GF-D8 (cell line): ENCODE data around the gene HNRNPA0.

ENCODE experiments used
- DNase-seq: peaks from one replicate; lab custom pipeline; 2025; lab: John Stamatoyannopoulos, UW

Gene HNRNPA0

GRCh38 chr5:137727623-137728022 is 26.5 kb downstream of the HNRNPA0 start:
- no peak for DNase-seq

DNA sequence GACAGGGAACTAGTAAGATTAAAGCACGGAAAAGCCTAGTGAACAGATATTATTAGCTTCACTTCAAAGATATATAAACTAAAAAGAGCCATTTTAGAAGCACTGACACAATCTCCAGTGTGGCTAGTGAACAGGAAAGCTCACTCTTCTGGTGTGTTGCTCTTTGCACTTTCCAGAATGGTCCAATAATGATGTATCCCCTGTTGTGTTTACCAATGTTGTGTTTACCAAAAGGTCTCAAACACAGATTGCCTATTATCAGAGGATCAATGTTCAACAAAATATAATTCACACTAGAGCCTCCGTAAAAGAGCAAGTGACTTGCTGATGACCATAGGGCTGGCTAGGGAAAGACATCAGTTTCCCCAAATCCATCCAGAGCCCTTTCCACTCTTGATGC is 29.9 kb downstream of the HNRNPA0 start:
- no peak for DNase-seq

GRCh38 chr5:137718611-137719010 is 35.6 kb downstream of the HNRNPA0 start:
- no peak for DNase-seq

DNA sequence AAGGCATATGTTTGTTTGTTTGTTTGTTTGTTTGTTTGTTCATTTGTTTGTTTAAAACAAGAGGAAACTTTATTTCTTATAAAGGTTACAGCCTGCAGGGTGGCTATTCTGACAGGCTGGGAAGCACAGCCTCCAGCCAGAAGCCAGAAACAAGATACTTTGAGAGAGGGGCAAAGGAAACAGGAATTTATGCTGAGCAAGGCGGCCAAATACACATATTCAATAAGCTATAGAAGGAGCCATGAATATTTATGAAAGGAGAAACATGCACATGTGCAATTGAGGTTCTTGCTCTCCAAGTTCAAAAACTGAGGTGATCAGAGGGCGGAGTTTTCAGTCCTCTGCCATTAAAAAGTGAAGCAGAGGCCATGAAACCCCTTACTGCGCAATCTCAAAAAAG is 37.8 kb downstream of the HNRNPA0 start:
- no peak for DNase-seq

GRCh38 chr5:137715456-137715855 is 38.7 kb downstream of the HNRNPA0 start:
- DNase-seq: no peak

- no peak for DNase-seq
Observed at GRCh38 chr5:137714946-137715345, 39.2 kb downstream of the HNRNPA0 start.

DNA sequence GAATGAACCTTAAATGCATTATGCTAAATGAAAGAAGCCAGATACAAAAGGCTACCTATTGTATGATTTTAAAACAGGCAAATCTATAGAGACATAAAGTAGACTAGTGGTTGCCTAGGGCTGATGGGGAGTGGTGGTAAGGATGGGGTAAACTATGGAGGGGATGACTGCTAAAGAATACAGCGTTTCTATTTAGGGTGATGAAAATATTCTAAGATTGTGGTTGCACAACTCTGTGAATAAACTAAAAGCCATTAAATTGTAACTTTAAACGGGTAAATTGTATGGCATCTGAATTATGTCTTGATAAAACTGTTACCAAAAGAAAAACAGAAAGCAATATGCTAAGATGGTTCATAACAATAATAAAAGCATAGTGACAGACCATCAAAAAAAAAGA is 39.7 kb downstream of the HNRNPA0 start:
- DNase-seq: no peak

- DNase-seq: no peak
Observed at GRCh38 chr5:137712139-137712667, 42.0 kb downstream of the HNRNPA0 start.

DNA sequence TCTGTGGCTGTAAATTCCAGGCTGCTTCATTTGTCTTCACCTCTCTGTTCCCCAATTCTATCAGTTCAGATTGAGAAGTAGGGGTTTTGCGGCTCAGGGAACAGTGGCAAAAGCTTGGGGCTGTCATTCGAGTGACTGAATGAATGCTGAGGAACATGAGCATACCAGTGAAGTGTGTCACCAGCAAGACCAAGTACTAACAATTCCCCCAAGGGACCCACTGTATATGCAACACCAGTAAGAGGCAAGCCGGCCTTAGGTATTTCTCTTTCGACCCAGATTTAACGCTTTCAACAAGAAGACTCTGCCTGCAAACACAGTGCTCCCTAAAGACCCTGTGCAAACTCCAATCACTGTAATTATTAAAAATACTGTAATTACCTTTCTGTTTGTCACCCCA is 44.1 kb downstream of the HNRNPA0 start:
- no peak for DNase-seq

- no peak for DNase-seq
Observed at GRCh38 chr5:137708796-137709559, 45.2 kb downstream of the HNRNPA0 start.

- DNase-seq: no peak
Observed at GRCh38 chr5:137708062-137708461, 46.1 kb downstream of the HNRNPA0 start.

DNA sequence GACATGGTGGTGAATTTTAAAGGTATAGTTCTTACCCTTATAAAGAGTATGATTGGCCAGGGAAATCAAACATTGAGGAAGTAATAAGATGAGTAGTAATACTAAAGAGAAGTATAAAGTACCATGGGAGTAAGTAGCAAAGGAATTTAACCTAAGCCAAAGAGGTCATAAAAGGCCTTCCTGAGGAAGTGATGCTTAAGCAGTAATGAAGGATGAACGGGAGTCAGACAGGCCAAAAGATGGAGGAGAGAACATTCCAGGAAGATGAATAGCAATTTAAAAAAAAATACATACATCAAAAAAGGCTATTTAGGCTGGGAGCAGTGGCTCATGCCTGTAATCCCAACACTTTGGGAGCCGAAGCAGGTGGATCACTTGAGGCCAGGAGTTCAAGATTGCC is 47.3 kb downstream of the HNRNPA0 start:
- no peak for DNase-seq

DNA sequence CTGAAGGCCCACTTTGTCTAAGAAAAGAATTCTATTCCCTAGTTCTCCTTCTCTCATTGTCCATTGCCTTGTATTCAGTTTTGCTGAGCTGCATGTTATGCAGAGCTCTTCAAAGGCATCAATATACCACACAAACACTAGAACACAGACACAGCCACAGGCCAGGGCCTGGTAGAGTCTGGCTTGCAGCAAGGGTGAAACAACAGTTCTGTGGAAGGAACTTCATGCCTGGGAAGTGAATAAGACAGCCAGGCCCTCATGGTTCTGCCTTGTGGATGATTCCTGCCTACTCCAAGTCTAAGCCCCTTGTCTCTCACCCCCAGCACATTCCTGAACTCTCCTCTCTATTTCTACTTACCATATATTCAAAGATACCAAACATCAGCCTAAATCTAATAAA is 49.1 kb downstream of the HNRNPA0 start:
- DNase-seq: no peak

DNA sequence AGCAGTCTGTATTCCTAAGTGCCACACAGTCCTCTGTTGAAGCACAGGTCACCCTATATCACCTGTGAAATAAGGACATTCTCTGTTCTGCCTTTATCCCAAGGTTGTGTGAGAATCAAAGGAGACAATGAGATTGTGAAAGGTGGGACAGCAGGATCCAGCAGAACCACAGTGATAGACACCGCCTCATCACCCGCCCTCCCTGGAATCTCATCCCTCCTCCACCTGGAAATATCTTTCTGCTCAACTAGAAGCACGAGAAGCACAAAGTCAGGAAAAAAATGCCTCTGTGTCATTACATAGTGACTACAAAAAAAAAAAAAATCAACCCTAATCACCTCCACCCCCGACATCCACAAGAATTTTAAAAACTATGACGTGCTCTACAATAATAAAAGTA is 50.6 kb downstream of the HNRNPA0 start:
- no peak for DNase-seq

- DNase-seq: no peak
Observed at GRCh38 chr5:137700282-137700680, 53.9 kb downstream of the HNRNPA0 start.

- no peak for DNase-seq
Observed at GRCh38 chr5:137699336-137700281, 54.6 kb downstream of the HNRNPA0 start.

DNA sequence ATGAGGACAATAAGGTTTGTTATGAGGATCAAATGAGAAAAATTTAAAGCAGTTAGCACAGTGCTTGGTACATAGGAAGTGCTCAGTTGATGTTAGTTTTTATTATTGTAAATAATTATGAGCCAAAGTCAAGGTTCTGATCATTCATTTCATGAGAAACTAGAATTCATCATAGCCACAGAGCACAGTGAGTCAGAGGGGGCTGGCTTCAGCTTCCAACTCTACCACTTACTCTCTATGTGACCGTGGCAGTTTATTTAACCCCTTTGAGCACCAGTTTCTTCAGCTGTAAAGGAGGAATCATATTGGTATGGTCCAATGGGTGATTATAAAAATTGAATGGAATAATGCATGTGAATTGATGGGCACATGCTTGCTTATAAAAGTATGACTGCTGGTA is 57.7 kb downstream of the HNRNPA0 start:
- no peak for DNase-seq

DNA sequence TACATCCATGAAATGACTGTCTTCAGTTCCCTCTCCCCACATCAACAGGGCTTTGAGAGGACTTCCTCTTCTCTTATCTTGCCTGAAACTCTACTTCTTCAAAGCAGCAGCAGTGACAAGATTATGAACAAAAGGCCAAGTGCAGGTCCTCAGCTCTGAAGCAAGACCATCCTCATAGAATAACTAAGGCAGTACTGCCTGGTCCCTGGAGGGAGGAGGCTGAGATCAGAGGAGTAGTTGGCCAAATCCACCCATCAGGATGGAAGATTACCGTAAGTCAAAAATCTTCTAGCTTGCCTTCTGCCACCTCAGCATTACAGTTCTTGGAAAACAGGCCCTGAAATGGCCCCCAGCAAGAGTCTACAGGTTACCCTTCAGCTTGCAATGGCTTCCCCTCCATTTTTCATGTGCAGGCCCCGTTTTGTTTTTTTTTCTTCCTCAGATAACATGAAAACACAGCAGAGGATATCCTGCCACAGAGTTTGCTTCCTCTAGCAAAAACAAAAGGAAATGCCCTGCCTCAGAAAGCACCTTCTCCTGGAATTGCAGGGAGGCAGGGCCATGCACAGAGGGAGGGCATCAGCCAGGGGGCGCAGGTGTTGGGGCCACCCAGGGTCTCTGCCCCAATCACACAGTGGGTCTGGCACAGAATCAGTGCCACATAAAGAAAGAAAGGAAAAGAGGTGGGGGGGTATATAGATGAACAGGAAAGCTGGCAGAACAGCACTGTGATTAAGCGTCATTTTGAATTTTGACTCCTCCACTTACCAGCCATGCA is 58.3 kb downstream of the HNRNPA0 start:
- peak; percentile 39 for DNase-seq
